HG03108 (cell line): ENCODE results near the gene HDHD3.
"Not testable (repeated sequence)": the region's sequence is repeated elsewhere in the genome, so short reads cannot be mapped to it uniquely, and the experiment has no call there.

ENCODE experiments used
- ATAC-seq: cut with Tn5 transposase; IDR thresholded peaks from one replicate; pipeline ENCODE4 v1.9.1; 2021; ENCODE audit warnings: moderate library complexity; ENCODE audit not compliant: unreplicated experiment

HDHD3 gene

GRCh38 chr9:113390192-113390960, 13.6 kb upstream of the HDHD3 start:
- no peak for ATAC-seq

GRCh38 chr9:113389451-113389850, 12.7 kb upstream of the HDHD3 start:
- ATAC-seq = no peak

- ATAC-seq = no peak
These were observed 12.0 kb upstream of the HDHD3 start for GRCh38 chr9:113388833-113389232.

- no peak for ATAC-seq
These were observed 10.9 kb upstream of the HDHD3 start for GRCh38 chr9:113387560-113388230.

- no peak for ATAC-seq
These were observed 10.0 kb upstream of the HDHD3 start for GRCh38 chr9:113386571-113387393.

GRCh38 chr9:113381909-113382411, 5.2 kb upstream of the HDHD3 start:
- no peak for ATAC-seq

- ATAC-seq = not testable (repeated sequence)
These were observed 4.7 kb upstream of the HDHD3 start for GRCh38 chr9:113381441-113381840.

- peak; percentile 60 for ATAC-seq
These were observed 4.1 kb upstream of the HDHD3 start for GRCh38 chr9:113380869-113381378.

GRCh38 chr9:113379829-113380210, 3.0 kb upstream of the HDHD3 start:
- not testable (repeated sequence) for ATAC-seq

GRCh38 chr9:113379094-113379828, 2.5 kb upstream of the HDHD3 start:
- ATAC-seq = not testable (repeated sequence)

GRCh38 chr9:113375057-113376023, 1.4 kb downstream of the HDHD3 start:
- ATAC-seq = no peak

GRCh38 chr9:113373676-113374392, 3.0 kb downstream of the HDHD3 start:
- no peak for ATAC-seq

- no peak for ATAC-seq
These were observed 3.5 kb downstream of the HDHD3 start for GRCh38 chr9:113373256-113373655.

- no peak for ATAC-seq
These were observed 4.7 kb downstream of the HDHD3 start for GRCh38 chr9:113372059-113372458.

- ATAC-seq = no peak
These were observed 5.9 kb downstream of the HDHD3 start for GRCh38 chr9:113370806-113371325.

GRCh38 chr9:113369855-113370140, 7.0 kb downstream of the HDHD3 start:
- ATAC-seq = no peak

- ATAC-seq = no peak
These were observed 7.6 kb downstream of the HDHD3 start for GRCh38 chr9:113368982-113369854.
